Peyer's patch (tissue), 4 donors: Measurements from ENCODE around the gene MGST2. TPM values are rescaled to one million over a fixed set of nuclear protein-coding genes. Genes with fewer than 3 reads are reported as not detected.

Source experiments
- DNase-seq, 3 donors: peaks; one replicate each; pipeline ENCODE4 v3.0.0-alpha.2; 2017 to 2019
- H3K27ac ChIP-seq, 4 donors: fragments of 200-600 bp; sonication (generic); one replicate each; pipeline ENCODE4 v1.5.1; 2016 to 2019
- H3K27me3 ChIP-seq, 2 donors: fragments of 200-600 bp; sonication (generic); one replicate each; pipeline ENCODE4 v1.5.1; 2019
- H3K36me3 ChIP-seq, 3 donors: fragments of 200-600 bp; sonication (generic); one replicate each; pipeline ENCODE4 v1.5.1; 2016 to 2019
- H3K4me1 ChIP-seq, 4 donors: fragments of 200-600 bp; sonication (generic); one replicate each; pipeline ENCODE4 v1.5.1; 2016 to 2019
- H3K4me3 ChIP-seq, 4 donors: fragments of 200-600 bp; sonication (generic); 1 replicate in 3 of 4; 2 replicates in 1 of 4; pipeline ENCODE4 v1.5.1; 2016 to 2019; ENCODE audit warnings: mild to moderate bottlenecking in 1 of 4
- H3K9me3 ChIP-seq, 4 donors: fragments of 200-600 bp; sonication (generic); one replicate each; pipeline ENCODE4 v1.5.1; 2016 to 2019; ENCODE audit warnings: mild to moderate bottlenecking in 1 of 4
- CTCF ChIP-seq, 6 experiments: fragments of 450-650 bp in 4 of 6; fragments of 200-600 bp in 2 of 6; sonication (generic) in 1 of 6; IDR thresholded peaks; one replicate each; pipeline ENCODE4 v1.5.1; 2017 to 2019; ENCODE audit warnings: antibody characterized with exemption in 6 of 6, mild to moderate bottlenecking in 3 of 6, moderate library complexity in 1 of 6
- POLR2A ChIP-seq, 2 donors: fragments of 450-650 bp; IDR thresholded peaks; one replicate each; pipeline ENCODE4 v1.5.1; 2017; ENCODE audit warnings: antibody characterized with exemption in 2 of 2, mild to moderate bottlenecking in 2 of 2, moderate library complexity in 2 of 2
- total RNA-seq, 4 donors: library from RNA; depleted of rRNA; stranded (reverse); fragments of >200 nt; gene quantifications; one replicate each; pipeline ENCODE4 v1.1.0, GENCODE V29; 2016

The MGST2 gene
- total RNA-seq, 4 donors from 2014 or later: 21.5 to 137 (median 83.4) TPM

GRCh38 chr4:139625093-139625455 lies 40.5 kb upstream of the MGST2 start:
- Histone ChIP-seq H3K27me3 (no peaks in the 10 kb centered on the region), H3K27ac (no peak overlapping the region), H3K4me1 (no peaks in the 10 kb centered on the region), H3K36me3 (no peaks in the 10 kb centered on the region), H3K4me3 (no peak overlapping the region), H3K9me3 (no peaks in the 10 kb centered on the region)
- TF ChIP-seq POLR2A (IDR thresholded peaks at IDR 0.05) (no peak), CTCF (IDR thresholded peaks at IDR 0.05) (no peak)
- DNase-seq: no peak

- H3K27me3 ChIP-seq: no peaks in the 10 kb centered on the region
- no peak overlapping the region for H3K27ac ChIP-seq
- no peaks in the 10 kb centered on the region for H3K4me1 ChIP-seq
- H3K4me3 ChIP-seq: no peak overlapping the region
- no peak for TF ChIP-seq POLR2A (IDR thresholded peaks at IDR 0.05)
- TF ChIP-seq CTCF (IDR thresholded peaks at IDR 0.05): no peak
- DNase-seq: no peak
- H3K9me3 ChIP-seq: no peaks in the 10 kb centered on the region
- no peaks in the 10 kb centered on the region for H3K36me3 ChIP-seq
These were observed 40.1 kb upstream of the MGST2 start for GRCh38 chr4:139625482-139625881.

- peak in 1 of 3 donors; percentile 59 for DNase-seq
- no peaks in the 10 kb centered on the region for H3K27me3 ChIP-seq
- H3K36me3 ChIP-seq: no peaks in the 10 kb centered on the region
- no peaks in the 10 kb centered on the region for H3K4me1 ChIP-seq
- H3K9me3 ChIP-seq: no peaks in the 10 kb centered on the region
- H3K4me3 ChIP-seq: no peak overlapping the region
- no peak overlapping the region for H3K27ac ChIP-seq
- TF ChIP-seq POLR2A (IDR thresholded peaks at IDR 0.05) (no peak), CTCF (IDR thresholded peaks at IDR 0.05) (no peak)
These were observed 37.2 kb upstream of the MGST2 start for GRCh38 chr4:139628184-139629012.

- TF ChIP-seq POLR2A (IDR thresholded peaks at IDR 0.05): no peak
- no peak for TF ChIP-seq CTCF (IDR thresholded peaks at IDR 0.05)
- H3K27me3 ChIP-seq: no peaks in the 10 kb centered on the region
These were observed 36.0 kb upstream of the MGST2 start for GRCh38 chr4:139629436-139630125.

GRCh38 chr4:139630126-139630495 lies 35.5 kb upstream of the MGST2 start:
- Histone ChIP-seq H3K4me3 (no peak overlapping the region), H3K36me3 (no peaks in the 10 kb centered on the region), H3K27ac (no peak overlapping the region), H3K9me3 (no peaks in the 10 kb centered on the region), H3K4me1 (no peaks in the 10 kb centered on the region), H3K27me3 (no peaks in the 10 kb centered on the region)
- DNase-seq: no peak
- no peak for TF ChIP-seq CTCF (IDR thresholded peaks at IDR 0.05)
- TF ChIP-seq POLR2A (IDR thresholded peaks at IDR 0.05): no peak

More at GRCh38 chr4:139629436-139630125, 36.0 kb upstream of the MGST2 start:
- Histone ChIP-seq H3K9me3 (no peaks in the 10 kb centered on the region), H3K27ac (no peak overlapping the region), H3K4me3 (no peak overlapping the region), H3K36me3 (no peaks in the 10 kb centered on the region), H3K4me1 (no peaks in the 10 kb centered on the region)
- DNase-seq: no peak
